HG03103 (cell line): Measurements from ENCODE around the gene LSM12.
"Not testable (repeated sequence)": the region's sequence is repeated elsewhere in the genome, so short reads cannot be mapped to it uniquely, and the experiment has no call there.

ENCODE experiments used
- ATAC-seq: cut with Tn5 transposase; IDR thresholded peaks from one replicate; pipeline ENCODE4 v1.9.1; 2021; ENCODE audit warnings: low read depth; ENCODE audit not compliant: unreplicated experiment

The LSM12 gene

GRCh38 chr17:44076716-44077594 is 10.5 kb upstream of the LSM12 start:
- no peak for ATAC-seq

- ATAC-seq = no peak
Measured at GRCh38 chr17:44075598-44076293, 9.3 kb upstream of the LSM12 start.

GRCh38 chr17:44074911-44075285 is 8.4 kb upstream of the LSM12 start:
- ATAC-seq = no peak

- ATAC-seq = no peak
Measured at GRCh38 chr17:44074231-44074910, 7.9 kb upstream of the LSM12 start.

GRCh38 chr17:44071772-44072171 is 5.3 kb upstream of the LSM12 start:
- ATAC-seq = no peak

GRCh38 chr17:44071198-44071520 is 4.7 kb upstream of the LSM12 start:
- peak; percentile 21 for ATAC-seq

GRCh38 chr17:44070455-44071197 is 4.2 kb upstream of the LSM12 start, which contains the start of gene G6PC3:
Gene G6PC3, plus strand, starts transcription at chr17:44070735. Its CDS starts 231 bp downstream, at chr17:44070966.
- ATAC-seq = peak; percentile 49

GRCh38 chr17:44069974-44070454 is 3.5 kb upstream of the LSM12 start:
- no peak for ATAC-seq

- no peak for ATAC-seq
Measured at GRCh38 chr17:44067545-44067940, 1.1 kb upstream of the LSM12 start.

- no peak for ATAC-seq
Measured at GRCh38 chr17:44065668-44066203, 735 bp downstream of the LSM12 start.

- ATAC-seq = no peak
Measured at GRCh38 chr17:44063704-44064639, 2.5 kb downstream of the LSM12 start.

GRCh38 chr17:44062871-44063270 is 3.6 kb downstream of the LSM12 start:
- ATAC-seq = no peak

- no peak for ATAC-seq
Measured at GRCh38 chr17:44061446-44061845, 5.0 kb downstream of the LSM12 start.

- ATAC-seq = no peak
Measured at GRCh38 chr17:44059101-44059892, 7.2 kb downstream of the LSM12 start.

- no peak for ATAC-seq
Measured at GRCh38 chr17:44053125-44053872, 13.2 kb downstream of the LSM12 start.

GRCh38 chr17:44049294-44050060 is 17.0 kb downstream of the LSM12 start:
- no peak for ATAC-seq

GRCh38 chr17:44046893-44047292 is 19.6 kb downstream of the LSM12 start:
- ATAC-seq = not testable (repeated sequence)
